GM12864 (cell line): Measurements from ENCODE around the gene PPM1M.

Experiments
- DNase-seq: peaks from one replicate; pipeline ENCODE4 v3.0.0-alpha.2; 2011; ENCODE audit warnings: low read depth
- H3K4me3 ChIP-seq: 2 replicates; pipeline ENCODE4 v1.5.1; 2011; ENCODE audit warnings: mild to moderate bottlenecking, low read depth, low read length, control low read depth
- TF ChIP-seq, protein P1 (sequence below): IDR thresholded peaks from 2 replicates; pipeline ENCODE4 v1.5.1; 2011; ENCODE audit warnings: low read depth, mild to moderate bottlenecking, moderate library complexity, low read length, control low read depth, inconsistent platforms; ENCODE audit errors: missing control alignments

The PPM1M gene

GRCh38 chr3:52293491-52294319, 48.1 kb downstream of the PPM1M start:
- TF ChIP-seq, protein P1, sequence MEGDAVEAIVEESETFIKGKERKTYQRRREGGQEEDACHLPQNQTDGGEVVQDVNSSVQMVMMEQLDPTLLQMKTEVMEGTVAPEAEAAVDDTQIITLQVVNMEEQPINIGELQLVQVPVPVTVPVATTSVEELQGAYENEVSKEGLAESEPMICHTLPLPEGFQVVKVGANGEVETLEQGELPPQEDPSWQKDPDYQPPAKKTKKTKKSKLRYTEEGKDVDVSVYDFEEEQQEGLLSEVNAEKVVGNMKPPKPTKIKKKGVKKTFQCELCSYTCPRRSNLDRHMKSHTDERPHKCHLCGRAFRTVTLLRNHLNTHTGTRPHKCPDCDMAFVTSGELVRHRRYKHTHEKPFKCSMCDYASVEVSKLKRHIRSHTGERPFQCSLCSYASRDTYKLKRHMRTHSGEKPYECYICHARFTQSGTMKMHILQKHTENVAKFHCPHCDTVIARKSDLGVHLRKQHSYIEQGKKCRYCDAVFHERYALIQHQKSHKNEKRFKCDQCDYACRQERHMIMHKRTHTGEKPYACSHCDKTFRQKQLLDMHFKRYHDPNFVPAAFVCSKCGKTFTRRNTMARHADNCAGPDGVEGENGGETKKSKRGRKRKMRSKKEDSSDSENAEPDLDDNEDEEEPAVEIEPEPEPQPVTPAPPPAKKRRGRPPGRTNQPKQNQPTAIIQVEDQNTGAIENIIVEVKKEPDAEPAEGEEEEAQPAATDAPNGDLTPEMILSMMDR, result no peak

DNA sequence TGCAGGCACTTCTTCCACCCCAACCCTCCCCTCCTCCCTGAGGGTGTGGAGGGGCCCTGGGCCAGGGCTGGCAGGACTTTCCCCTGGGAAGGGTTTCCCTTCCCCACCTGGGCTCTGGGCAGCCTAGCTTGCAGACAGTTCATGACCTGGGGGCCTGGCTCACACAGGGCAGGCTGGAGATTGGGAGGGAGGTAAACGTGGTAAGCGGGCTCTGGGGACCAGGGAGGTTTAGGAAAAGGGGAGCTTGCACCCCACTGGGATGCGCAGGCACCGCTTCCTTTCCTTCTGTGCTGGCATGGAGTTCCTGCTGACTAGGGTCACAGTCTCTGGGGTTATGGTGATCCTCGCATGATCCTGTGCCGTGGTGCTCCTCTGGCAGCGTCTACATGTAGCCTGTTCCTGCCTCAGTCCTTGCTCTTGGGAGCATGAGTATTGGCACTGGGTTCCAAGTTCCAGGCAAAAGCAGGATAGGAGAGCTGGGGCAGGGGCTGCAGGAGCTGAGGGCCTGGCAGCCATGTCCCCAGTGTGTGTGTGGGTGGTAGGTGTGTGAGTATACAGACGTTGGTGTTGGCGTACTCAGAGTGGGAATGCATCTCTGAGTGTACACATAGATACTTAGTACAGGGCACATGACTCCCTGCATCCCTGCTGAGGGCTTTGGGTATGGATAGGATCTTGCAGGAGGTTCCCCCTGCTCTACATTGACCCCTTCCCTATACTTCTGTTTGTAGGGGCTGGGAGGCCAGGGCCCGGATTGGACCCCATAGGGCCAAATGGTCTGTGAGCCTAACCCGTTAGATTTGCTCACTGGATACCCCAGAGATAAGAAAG, 49.0 kb downstream of the PPM1M start:
- DNase-seq, result no peak
- no peak overlapping the region for H3K4me3 ChIP-seq
- TF ChIP-seq, protein P1, result no peak

More at GRCh38 chr3:52293491-52294319, 48.1 kb downstream of the PPM1M start:
- DNase-seq, result no peak
- H3K4me3 ChIP-seq, result no peak overlapping the region

GRCh38 chr3:52295671-52296208, 50.2 kb downstream of the PPM1M start:
- TF ChIP-seq, protein P1, result no peak
- H3K4me3 ChIP-seq, result no peak overlapping the region

GRCh38 chr3:52297242-52298148, 51.9 kb downstream of the PPM1M start:
- H3K4me3 ChIP-seq, result no peak overlapping the region
- TF ChIP-seq, protein P1, result no peak
- DNase-seq, result no peak

More at GRCh38 chr3:52295671-52296208, 50.2 kb downstream of the PPM1M start:
- DNase-seq, result no peak

GRCh38 chr3:52298149-52299098, 52.9 kb downstream of the PPM1M start:
- TF ChIP-seq, protein P1, result no peak
- DNase-seq, result no peak
- H3K4me3 ChIP-seq, result no peak overlapping the region
